HG03558 (cell line): ENCODE data around the gene NFATC2.
A peak's percentile ranks its signal among the peaks of the same experiment; 100 is the strongest.

ENCODE experiments used
- ATAC-seq: cut with Tn5 transposase; IDR thresholded peaks from one replicate; pipeline ENCODE4 v1.9.1; 2021; ENCODE audit warnings: moderate number of reproducible peaks; ENCODE audit not compliant: unreplicated experiment; ENCODE audit errors: extremely low read depth

NFATC2 gene

GRCh38 chr20:51523276-51524013 is 19.1 kb downstream of the NFATC2 start:
- ATAC-seq: no peak

DNA sequence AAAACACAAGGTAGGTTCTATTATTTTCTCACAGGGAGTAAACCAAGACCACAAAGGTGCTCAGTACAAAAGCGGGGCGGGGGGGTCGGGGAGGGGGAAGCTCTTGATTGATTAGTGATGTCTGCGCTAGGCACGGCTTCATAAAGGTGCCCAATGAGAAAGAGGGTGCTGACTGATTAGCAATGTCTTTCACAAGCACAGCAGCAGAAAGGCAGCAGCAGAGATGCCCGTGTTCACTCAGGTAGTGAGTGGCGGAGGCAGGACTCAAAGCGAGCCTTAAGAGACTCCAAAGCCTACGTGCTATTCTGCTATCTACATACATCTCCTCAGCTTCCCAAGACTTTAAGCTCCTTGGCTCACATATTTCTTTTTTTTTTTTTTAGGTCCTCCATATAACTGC is 20.3 kb downstream of the NFATC2 start:
- no peak for ATAC-seq

- ATAC-seq: no peak
Measured at GRCh38 chr20:51517839-51518238, 24.7 kb downstream of the NFATC2 start.

DNA sequence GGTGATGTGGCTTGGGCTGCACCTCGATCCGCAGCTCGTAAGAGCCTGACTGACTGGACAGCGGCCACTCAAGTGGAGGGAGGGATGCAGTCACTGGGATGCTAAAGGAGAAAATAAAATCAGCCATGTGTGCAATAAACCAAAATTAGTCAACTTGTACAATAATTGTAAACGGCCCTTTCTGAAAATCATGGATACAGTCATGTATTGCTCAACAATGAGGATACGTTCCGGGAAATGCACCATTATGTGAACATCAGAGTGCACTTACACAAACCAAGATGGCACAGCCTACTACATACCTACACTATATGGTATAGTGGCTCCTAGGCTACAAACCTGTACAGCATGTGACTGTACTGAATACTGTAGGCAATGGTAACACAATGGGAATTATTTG is 25.7 kb downstream of the NFATC2 start:
- ATAC-seq: no peak

- no peak for ATAC-seq
Measured at GRCh38 chr20:51514836-51515235, 27.7 kb downstream of the NFATC2 start.

- no peak for ATAC-seq
Measured at GRCh38 chr20:51514249-51514648, 28.3 kb downstream of the NFATC2 start.

DNA sequence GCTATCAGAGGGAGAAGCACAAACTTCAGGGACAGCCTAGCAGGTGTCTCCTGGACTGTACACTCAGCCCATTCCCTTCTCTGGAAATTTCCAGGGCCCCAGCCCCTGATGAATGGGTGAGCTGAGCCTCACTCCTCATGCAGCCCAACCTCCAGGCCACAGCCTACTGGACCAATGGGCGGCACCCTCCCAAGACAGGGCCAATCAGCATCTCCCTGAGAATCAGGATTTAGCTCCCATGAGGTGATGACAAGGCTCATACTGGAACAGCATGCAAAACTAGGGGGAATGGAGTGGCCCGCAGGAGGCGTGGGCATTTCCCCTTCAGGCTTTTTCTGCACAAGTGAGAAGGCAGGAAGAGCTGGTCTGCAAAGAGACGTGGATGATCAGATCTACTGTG is 29.0 kb downstream of the NFATC2 start:
- ATAC-seq: no peak

DNA sequence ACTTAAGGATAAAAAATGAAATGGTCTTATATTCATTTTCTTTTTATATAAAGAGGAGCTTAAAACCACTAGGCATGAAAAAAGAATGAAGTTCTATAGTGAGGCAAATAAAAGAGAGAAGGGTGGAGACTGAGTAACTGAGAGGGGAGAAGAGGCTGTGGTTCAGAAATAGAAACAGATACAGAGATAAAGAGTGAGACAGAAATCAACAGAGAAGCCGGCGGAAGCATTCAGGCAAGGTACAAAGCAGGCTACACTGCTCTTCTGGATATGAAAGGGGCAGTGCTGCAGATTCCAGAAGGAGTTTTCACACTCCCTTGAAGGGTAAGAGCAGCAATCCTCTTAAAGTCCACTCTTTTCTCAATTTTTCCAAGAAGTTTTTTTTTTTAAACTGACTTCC is 29.9 kb downstream of the NFATC2 start:
- ATAC-seq: no peak

- ATAC-seq: no peak
Measured at GRCh38 chr20:51511861-51512619, 30.5 kb downstream of the NFATC2 start.

- no peak for ATAC-seq
Measured at GRCh38 chr20:51510936-51511605, 31.4 kb downstream of the NFATC2 start.

- no peak for ATAC-seq
Measured at GRCh38 chr20:51510169-51510568, 32.4 kb downstream of the NFATC2 start.

DNA sequence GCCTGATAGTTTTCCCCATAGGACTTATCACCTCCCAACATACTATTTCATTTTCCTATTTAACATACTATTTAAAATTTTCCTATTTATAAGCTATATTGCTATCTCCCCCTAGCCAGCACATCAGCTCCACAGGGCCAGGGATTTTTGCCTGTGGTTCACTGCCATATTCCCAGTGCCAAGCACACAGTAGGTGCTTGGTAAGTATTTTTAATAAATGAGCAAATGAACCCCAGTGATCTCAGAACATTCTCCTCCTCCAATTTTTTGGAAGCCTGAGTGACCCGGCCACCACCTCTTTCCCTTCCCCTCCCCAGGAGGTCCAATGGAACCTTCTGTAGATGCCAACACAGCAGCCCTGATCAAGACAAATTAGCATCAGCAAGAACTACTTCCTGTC is 33.3 kb downstream of the NFATC2 start:
- ATAC-seq: no peak

- ATAC-seq: no peak
Measured at GRCh38 chr20:51508780-51509179, 33.7 kb downstream of the NFATC2 start.

DNA sequence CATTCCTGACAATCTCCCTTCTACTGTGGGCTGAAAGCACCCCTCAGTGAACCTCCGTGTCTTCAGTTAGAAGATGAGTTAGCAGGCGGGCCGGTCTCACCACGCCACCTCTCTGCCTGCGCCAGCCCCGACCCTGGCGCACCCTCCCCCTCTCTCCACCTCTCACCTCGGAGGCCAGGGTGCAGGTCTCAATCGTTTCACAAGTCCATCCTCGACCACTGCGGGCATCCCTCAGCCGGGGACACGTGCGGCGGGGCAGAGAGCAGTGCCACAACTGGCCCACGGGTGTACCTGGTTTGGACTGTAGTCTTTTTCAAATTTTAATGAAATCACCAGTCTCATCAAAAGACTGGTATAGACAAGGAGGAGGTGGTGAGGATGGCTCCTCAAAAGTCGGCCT is 34.4 kb downstream of the NFATC2 start:
- ATAC-seq: no peak

GRCh38 chr20:51507216-51508036 is 35.1 kb downstream of the NFATC2 start:
- ATAC-seq: no peak

DNA sequence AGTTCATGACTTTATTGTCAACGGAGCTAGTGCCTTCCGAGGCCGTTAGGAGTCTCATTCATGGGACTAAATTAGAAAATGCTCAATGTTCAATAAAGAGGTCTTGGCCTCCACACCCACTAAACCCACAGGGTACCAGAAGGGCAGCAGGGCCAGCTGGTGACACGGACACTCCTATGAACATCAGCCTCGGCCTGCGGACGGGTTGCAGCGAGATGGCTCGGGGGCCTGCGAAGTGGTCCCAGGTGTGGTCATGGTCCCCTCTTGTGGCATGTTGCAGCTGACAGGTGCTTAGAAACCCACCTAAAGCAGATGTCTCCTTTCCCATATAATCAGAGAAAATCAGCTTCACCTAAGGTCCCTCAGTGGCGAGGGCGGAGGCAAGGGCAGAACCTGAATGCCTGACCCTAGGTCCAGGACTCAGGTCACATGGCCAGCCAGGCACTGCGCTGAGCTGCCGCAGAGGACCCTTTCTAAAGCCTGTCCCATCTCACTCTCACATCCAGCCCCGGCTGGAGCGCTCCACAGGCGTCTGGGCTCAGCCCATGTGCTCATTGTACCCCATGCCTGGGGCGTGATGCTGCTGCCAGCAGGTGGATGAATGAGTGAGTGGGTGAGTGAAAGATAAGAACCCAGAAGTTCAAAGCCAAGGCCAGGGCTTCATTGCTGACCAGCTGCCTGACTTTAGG is 35.8 kb downstream of the NFATC2 start:
- ATAC-seq: no peak

DNA sequence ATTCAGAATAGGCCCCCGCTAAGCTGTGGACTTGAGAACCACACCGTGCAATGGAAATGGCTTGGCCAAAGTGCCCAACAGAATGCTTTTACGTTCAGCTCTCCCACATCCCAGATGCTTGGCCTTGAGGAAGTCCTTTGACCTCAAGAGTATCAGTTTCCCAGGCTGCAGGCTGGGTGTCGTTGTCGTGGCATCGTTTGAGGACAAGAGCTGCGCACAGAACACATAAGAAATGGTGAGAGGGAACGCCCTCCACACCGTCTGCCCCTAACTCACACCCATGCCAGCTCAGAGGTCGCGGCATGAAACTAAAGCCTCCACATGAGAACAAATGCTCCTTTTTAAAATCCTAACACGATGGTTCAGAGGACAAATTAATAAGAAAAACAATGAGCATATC is 37.0 kb downstream of the NFATC2 start:
- no peak for ATAC-seq

GRCh38 chr20:51503376-51503775 is 39.1 kb downstream of the NFATC2 start:
- no peak for ATAC-seq

DNA sequence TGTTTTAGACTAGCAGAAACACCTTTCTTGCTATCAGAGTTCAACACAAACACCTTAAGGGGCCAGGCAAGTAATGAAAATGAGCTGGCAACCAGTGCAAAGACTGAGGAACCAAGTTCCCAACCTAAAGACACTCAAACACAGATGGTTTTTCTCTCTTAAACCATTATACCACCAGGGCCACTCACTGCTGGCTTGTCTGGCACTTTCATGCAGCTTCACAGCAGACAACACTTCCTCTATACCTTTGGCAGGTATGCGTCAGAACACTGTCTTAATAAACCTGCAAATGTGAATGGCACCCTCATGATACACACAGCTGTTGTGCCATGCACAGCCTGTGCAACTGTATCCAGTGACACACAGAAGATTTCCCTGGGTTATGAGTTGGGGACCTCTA is 41.6 kb downstream of the NFATC2 start:
- ATAC-seq: no peak

DNA sequence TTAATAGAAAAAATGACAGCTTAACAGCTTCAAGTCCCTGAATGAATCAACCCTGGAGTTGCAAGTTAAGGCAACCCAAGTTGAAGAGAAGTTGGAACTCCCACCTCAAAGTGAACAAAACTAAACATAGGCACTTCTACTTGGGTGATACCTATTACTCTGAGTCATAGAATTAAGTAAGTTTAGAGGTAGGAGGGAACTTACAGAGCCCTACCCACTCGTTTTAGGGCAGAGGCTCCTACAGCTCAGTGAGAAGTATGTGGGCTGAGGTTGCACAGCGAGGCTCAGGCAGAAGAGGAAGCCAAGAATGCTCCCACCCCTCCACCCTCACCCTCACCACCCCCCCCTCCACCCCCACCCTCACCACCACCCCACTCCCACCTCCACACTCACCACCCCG is 42.2 kb downstream of the NFATC2 start:
- ATAC-seq: peak; percentile 51
